SHP77 treated with DMSO at 0.1 percent for 48 hours (cell line): ENCODE measurements around the gene VWF.

Source experiments
- DNase-seq: peaks from one replicate; lab custom pipeline; 2025; lab: John Stamatoyannopoulos, UW

VWF gene

DNA sequence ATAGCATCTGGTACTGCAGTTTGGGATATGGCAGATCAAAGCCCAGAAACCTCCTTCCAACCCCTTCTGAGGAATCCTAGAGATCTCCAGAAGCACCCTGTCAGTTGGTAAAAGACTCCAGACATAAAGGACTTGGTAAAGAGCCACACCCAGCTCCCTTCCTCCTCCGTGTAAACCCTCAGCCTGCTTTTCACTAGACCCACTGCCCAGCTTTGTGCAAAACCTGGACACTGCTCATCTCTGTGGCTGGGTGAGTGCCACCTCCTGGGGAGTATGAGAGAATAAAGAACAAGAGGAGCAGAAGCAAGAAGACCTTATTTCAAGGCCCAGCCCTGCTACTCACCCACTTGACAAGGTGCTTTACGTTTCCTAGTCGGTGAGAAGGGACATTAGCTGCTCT, 212.5 kb downstream of the VWF start:
- DNase-seq = no peak

DNA sequence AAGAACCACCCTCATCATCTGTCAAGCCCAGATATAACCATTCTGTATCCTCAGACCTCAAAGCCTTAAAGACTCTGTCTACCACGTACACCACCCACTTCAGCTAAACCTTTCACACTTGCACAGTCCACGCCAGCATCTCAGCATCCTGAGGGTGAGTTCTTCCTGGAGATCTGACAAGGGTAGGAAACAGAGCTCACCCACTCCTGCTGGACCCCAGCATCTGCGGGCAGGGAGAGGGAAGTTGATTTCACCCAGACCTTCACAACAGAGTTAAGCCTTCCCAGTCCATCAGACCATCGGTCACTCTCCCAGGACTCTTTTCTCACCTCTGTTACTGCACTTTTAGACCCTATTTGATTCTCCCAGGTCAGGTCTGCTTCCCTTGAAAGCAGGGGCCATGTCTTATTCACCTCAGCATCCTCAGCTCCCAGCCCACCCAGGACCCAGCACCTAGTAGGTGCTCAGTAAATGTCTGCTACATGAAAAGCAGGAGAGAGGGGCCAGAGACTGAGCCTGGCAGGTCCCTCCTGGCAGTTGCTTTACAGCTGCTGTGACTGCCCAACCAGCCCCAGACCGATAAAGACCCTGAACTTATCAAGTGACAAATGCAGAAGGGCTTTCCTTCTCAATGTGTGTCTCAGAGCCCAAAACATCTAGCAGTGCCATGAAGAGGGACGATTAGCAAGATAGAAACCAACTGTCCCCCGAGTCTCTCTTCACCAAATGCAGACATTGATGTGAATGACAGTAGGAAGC, 213.5 kb downstream of the VWF start:
- DNase-seq = no peak

DNA sequence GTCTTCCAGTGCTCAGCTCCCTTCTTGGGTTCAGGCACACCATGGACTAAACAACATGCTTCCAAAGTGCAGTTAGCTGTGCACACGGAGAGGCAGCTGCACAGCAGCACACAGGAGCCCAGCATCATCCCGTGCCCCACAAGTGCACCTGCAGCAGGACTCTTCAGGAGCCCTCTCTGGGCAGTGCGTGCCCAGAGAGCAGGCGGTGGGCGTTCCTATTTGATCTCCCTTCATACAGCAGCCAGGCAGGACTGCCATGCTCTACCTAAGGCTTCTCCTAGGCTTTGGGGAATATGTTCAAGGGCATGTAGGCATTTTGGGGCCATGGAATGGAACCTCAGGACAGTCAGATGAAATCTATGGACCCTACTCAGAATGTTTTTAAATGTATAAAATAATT, 214.9 kb downstream of the VWF start:
- no peak for DNase-seq

DNA sequence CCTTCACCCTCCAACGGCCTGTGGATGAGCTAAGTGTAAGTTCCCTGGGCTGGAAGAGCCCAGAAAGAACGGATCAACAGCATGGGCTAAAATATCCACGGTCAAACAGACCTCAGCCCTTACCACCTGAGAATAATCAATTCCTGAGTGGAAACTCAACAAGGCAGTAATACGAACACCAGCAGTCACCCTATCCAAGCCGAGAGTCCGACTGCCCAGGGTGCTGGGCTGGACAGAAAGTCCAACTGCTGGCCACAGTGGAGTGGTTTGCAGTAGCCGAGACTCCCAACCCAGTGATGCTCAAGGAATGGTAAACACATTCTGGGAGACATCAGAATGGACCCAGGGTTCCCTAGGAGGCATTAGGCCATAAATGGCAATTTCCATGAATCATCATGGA, 216.2 kb downstream of the VWF start:
- no peak for DNase-seq

DNA sequence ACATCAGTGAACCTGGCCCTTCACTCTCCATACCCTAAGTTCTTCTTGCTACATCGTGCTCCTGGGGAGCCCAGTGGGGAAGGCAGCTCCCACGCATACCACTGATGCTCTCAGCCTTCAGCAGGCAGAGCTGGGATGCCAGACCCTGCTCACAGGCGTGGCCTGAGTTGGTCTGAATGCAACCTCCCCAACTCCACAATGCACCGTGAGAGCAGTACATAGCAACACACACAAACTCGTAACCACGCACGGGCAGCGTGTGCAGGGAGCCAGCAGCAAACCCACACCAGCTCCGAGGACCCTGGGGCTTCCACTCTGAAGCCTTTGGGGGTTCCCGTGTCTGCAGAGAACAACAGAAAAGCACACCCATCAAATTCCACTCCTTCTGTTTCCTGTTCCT, 216.7 kb downstream of the VWF start:
- DNase-seq = no peak

DNA sequence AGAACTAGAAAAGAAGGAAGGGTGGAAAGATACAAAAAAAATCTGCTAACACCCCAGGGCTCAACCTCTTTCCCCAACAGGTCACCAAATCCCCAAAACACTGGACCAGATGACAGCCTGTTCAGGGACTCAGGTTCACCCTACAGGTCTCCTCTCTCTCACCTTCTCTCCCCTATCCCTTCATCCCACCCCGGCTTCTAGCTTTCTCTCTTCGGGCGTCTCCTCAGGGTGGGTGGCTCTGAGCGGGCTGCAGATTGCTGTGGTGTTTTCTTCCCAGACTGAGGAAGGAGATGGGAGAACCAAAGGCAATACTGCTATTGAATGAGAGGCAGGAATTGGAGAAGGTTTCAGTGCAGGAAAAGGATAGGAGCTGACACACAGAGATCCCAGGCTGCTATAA, 218.7 kb downstream of the VWF start:
- DNase-seq = no peak

DNA sequence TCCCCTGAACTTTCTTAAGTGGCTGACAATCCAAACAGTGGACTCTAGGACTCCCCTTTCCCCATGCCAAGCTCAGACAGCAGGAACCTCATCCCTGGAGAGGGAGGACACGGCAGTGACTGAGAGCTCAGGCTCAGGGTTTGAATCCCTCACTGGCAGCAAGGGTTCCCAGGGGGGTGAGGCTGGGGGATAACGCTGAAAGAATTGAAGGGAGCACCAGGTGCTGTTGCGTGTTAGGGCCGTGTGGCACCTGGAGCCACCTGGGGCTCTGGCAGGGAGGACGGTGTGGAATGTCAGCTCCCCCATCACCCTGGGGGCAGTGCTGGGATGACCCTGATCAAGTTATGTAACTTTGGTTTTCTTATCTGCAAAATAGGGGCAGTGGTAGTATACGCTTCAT, 219.5 kb downstream of the VWF start:
- no peak for DNase-seq

DNA sequence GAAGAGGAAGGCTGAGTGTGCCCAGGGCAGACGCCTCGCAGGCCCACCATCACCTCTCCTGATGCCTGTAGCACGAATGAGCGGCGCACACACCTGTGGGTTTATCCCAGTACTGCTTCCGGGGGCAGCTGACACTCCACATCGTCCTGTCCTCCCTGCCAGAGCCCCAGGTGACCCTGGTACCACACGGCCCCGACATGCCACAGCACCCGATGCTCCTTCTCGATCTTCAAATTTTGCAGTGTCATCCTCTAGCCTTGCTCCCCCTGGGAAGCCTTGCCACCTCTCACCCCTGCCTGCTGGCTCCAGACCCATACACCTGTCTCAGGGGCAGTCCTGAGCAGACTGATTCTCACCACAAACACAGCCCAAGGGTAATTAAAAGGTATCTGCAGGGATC, 220.0 kb downstream of the VWF start:
- no peak for DNase-seq

DNA sequence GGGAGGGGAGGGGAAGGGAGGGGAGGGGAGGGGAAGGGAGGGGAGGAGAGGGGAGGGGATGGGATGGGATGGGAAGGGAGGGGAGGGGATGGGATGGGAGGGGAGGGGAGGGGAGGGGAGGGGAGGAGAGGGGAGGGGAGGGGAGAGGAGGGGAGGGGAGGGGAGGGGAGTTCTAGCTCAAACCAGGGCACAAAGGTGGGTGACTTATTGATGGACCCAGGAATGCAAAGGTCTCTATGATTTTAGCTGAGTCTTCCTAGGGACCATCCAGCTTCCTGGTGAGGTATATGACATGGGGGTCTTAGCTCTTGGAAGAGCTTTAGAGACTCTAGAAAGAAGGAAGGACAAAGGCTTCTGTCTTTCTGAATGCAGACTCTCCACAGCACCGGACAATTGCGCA, 221.7 kb downstream of the VWF start:
- DNase-seq = no peak

DNA sequence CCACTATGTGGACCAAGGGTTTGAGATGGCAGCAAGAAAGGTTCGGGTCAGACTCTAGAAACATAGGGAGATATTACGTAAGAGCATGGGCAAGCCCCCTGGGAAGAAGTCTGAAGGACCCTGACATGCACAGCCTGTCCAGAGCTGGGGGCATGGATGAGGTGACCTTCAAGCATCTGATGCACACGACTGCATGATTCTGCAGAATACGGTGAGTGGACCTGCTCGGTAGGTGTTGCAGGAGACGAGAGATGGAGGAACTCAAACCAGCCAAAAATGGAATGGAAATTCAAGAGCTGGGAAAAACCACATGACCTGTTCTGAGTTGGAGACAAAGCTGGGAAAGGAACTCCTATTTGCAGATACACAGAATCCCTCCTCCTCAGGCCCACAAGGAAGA, 223.1 kb downstream of the VWF start:
- DNase-seq = no peak

DNA sequence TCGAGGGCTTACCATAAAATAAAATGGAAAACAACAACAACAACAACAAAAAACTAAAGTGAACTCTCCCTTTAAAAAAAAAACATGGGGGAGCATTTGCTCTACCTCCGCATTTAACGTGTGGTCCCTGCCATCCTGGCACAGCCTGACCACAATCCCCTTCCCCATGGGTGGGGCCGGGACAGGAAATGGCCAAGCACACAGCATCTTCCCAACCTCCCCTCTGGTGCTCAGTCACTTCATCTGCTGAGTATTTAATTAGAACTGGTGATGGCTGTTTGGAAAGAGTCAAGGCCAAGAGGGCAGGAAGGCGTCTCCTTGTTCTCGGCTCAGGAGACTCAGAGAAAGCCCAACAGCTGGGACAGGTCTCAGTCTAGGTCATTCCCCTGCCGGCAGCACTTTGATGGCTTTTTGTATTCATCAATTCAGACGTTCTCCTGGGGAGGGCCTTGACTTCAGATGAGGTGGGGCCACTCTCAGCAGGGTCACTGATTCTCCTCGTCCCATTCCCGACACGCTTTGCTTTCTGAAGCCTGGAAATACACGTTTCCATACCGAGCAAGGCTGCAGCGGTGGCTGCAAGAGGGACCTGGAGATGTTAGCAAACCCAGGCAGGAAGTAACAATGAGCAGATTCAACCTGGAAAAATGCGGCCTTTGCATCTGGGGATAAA, 223.8 kb downstream of the VWF start:
- DNase-seq = no peak

DNA sequence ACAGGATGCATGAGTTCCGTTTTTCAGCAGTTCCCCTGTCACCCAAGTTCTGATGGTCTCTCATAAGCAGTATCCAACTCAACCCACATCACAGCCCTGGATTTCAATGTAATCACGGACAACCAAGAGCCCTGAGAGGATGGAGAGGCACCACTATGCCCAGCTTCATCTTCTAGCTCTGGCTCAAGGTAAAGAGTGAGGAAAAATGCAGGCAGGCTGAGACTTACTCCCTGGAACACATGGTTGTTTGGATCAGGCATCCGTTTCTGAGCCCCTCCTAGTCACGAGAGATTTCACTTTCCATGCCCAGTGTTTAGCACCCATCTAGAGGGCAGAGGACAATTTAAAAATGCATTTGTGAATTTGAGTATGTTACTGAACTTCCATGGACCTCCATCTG, 224.4 kb downstream of the VWF start:
- no peak for DNase-seq

DNA sequence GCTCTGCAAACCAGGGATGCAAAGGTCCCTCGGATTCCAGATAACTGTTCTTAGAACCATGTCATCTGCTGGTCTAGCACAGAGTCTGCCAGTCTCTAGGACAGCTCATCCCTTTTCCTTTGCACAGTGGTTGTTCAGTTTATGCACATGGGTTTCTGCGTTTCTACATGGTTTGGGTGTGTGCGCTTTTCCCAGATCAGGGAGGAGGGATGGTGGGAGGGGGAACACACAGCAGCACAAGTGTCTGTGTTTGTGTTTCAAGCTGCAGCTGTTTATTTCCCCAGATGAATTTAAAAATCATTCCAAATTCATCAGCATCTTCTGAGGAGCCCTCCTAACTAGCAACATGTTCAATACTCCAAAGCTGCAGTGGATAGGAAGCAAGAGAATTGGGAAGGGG, 224.8 kb downstream of the VWF start:
- DNase-seq = no peak

DNA sequence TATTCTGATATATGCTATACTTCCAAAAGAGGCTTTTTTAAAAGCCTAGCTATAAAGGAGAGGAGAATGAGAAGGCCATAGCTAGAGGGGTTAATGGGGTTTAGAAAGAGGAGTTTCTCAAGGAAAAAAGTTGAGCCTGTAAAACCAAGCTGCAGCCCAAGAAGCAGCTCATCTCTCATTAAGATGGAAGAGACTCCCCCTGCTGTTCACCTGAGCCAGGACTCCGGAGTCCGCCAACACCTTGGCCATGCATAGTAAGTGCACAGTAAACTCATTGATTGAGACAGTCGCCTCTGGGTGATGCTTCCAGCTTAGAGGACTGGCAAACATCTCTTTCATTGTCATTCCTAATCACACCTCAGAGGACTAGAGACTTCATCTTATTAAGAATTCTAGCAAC, 225.6 kb downstream of the VWF start:
- DNase-seq = no peak
